K562 (cell line): ENCODE results near the gene METTL2B. TPM values are rescaled to one million over a fixed set of nuclear protein-coding genes. Genes with fewer than 3 reads are reported as not detected.

Experiments
- ATAC-seq: fragments of 200-7000 bp; cut with Tn5 transposase; 3 replicates; pipeline ENCODE4 v1.9.1; 2020; ENCODE audit warnings: moderate library complexity
- BruUV-seq: library from RNA; stranded (reverse); fragments of 400-500 nt; replicated peaks from 2 replicates; lab custom pipeline; 2021; lab: Mats Ljungman, UMichigan
- CTCF ChIA-PET: fragments of 300-600 bp; formaldehyde crosslinking; extraction: SDS; loops from one replicate; lab custom pipeline; 2021; ENCODE audit warnings: low intra/inter-chr PET ratio; lab: Yijun Ruan, JAX
- POLR2A ChIA-PET: fragments of 300-600, 350-650 bp; sonication (Branson Sonifier 250); formaldehyde crosslinking; extraction: SDS; loops from one replicate; lab custom pipeline; 2021; ENCODE audit warnings: antibody characterized with exemption, inconsistent platforms; lab: Yijun Ruan, JAX
- DNase-seq, 4 experiments: peaks; one replicate each; pipeline versions ENCODE4 v3.0.0 to v3.0.0-alpha.2; 2011 to 2018; ENCODE audit warnings: low spot score in 3 of 4, mixed read lengths in 3 of 4; ENCODE audit errors: extremely low read depth in 1 of 4
- FAIRE-seq: peaks from 2 replicates; lab custom pipeline; 2011; peaks lifted over from hg19 to GRCh38; lab: Jason Lieb, UNC
- H2AFZ ChIP-seq: 2 replicates; pipeline ENCODE4 v1.6.0; 2011; ENCODE audit warnings: low read depth, low read length, control low read depth, inconsistent platforms
- H3K27ac ChIP-seq: fragments of 200-600 bp; 3 replicates; pipeline ENCODE4 v1.8.0; 2011; ENCODE audit warnings: low read depth, mild to moderate bottlenecking, control low read depth, inconsistent platforms, low read length, moderate library complexity, mixed read lengths; ENCODE audit errors: extremely low read depth
- H3K27me3 ChIP-seq, 2 experiments: fragments of 300-600 bp in 1 of 2; 2 replicates in 1 of 2; 3 replicates in 1 of 2; pipeline versions ENCODE4 v1.6.0 to v1.8.0; 2011; ENCODE audit warnings: inconsistent platforms in 2 of 2, low read length in 2 of 2, mild to moderate bottlenecking in 1 of 2, mixed read lengths in 1 of 2, moderate library complexity in 1 of 2; ENCODE audit not compliant: control insufficient read depth in 2 of 2, insufficient read depth in 2 of 2
- H3K36me3 ChIP-seq: fragments of 300-600 bp; 3 replicates; pipeline ENCODE4 v1.8.0; 2011; ENCODE audit warnings: mild to moderate bottlenecking, low read length, inconsistent platforms; ENCODE audit not compliant: control insufficient read depth, insufficient read depth
- H3K4me1 ChIP-seq, 2 experiments: fragments of 200-600 bp in 1 of 2; replicated peaks in 1 of 2; 2 replicates in 1 of 2; 3 replicates in 1 of 2; pipeline versions ENCODE4 v1.5.1 to v1.8.0; 2011; ENCODE audit warnings: inconsistent platforms in 2 of 2, low read length in 2 of 2, mild to moderate bottlenecking in 1 of 2, mixed read lengths in 1 of 2, moderate library complexity in 1 of 2; ENCODE audit not compliant: control insufficient read depth in 2 of 2, insufficient read depth in 2 of 2
- H3K4me2 ChIP-seq: 2 replicates; pipeline ENCODE4 v1.6.1; 2011; ENCODE audit warnings: low read length, control low read depth, inconsistent platforms, mixed read lengths; ENCODE audit not compliant: insufficient read depth
- H3K4me3 ChIP-seq: fragments of 200-600 bp; sonication (generic), shearing (Covaris generic); 2 replicates; pipeline ENCODE4 v1.5.1; 2016; ENCODE audit warnings: control low read depth, inconsistent platforms
- H3K79me2 ChIP-seq: fragments of 200-600 bp; 3 replicates; pipeline ENCODE4 v1.8.0; 2011; ENCODE audit warnings: low read length, inconsistent platforms; ENCODE audit not compliant: control insufficient read depth, insufficient read depth
- H3K9ac ChIP-seq, 2 experiments: 2 replicates each; pipeline versions ENCODE4 v1.6.0 to v1.6.1; 2011; ENCODE audit warnings: low read depth in 2 of 2, low read length in 2 of 2, control low read depth in 1 of 2, inconsistent platforms in 1 of 2, mild to moderate bottlenecking in 1 of 2, mixed read lengths in 1 of 2; ENCODE audit not compliant: insufficient read depth in 1 of 2
- H3K9me1 ChIP-seq: one replicate; pipeline ENCODE4 v1.6.0; 2011; ENCODE audit warnings: inconsistent platforms, mild to moderate bottlenecking, low read length, moderate library complexity; ENCODE audit not compliant: control insufficient read depth, insufficient read depth
- H3K9me3 ChIP-seq: replicated peaks from 2 replicates; pipeline ENCODE4 v1.5.1; 2011; ENCODE audit warnings: low read depth, low read length, inconsistent platforms; ENCODE audit not compliant: control insufficient read depth, insufficient read depth
- H4K20me1 ChIP-seq: replicated peaks from 2 replicates; pipeline ENCODE4 v1.6.1; 2011; ENCODE audit warnings: low read length, inconsistent platforms, mixed read lengths; ENCODE audit not compliant: control insufficient read depth, insufficient read depth
- AFF4 ChIP-seq: sonication (generic); formaldehyde crosslinking; IDR thresholded peaks from 2 replicates; pipeline ENCODE4 v1.8.0; 2023; ENCODE audit warnings: mild to moderate bottlenecking, missing genetic modification reagents
- BCL6 ChIP-seq: fragments of 250-450 bp; sonication (Bioruptor Pico); IDR thresholded peaks from 2 replicates; pipeline ENCODE4 v1.4.0; 2020
- CREBBP ChIP-seq: IDR thresholded peaks from one replicate; pipeline ENCODE4 v1.6.1; 2012; ENCODE audit warnings: low read depth, mild to moderate bottlenecking, control low read depth, inconsistent platforms, low read length
- CREM ChIP-seq: IDR thresholded peaks from 2 replicates; pipeline ENCODE4 v1.6.1; 2014; ENCODE audit warnings: antibody characterized with exemption, low read depth
- FOXA3 ChIP-seq, 2 experiments: fragments of 450-650 bp in 1 of 2; sonication (generic) in 1 of 2; formaldehyde crosslinking; IDR thresholded peaks in 1 of 2; conservative IDR thresholded peaks in 1 of 2; 2 replicates each; pipeline versions ENCODE4 v1.4.0 to v1.8.0; 2020 to 2022; ENCODE audit warnings: mild to moderate bottlenecking in 2 of 2, missing genetic modification reagents in 1 of 2
- JUND ChIP-seq, 2 experiments: IDR thresholded peaks; 2 replicates in 1 of 2; 3 replicates in 1 of 2; pipeline ENCODE4 v1.6.1; 2011; ENCODE audit warnings: borderline replicate concordance in 2 of 2, low read depth in 2 of 2, low read length in 2 of 2, improper control_type of control experiment in 1 of 2, missing biosample characterization in 1 of 2, missing genetic modification characterization in 1 of 2, missing genetic modification reagents in 1 of 2
- RBBP5 ChIP-seq: fragments of 200-600 bp; sonication (generic); IDR thresholded peaks from 2 replicates; pipeline ENCODE4 v1.6.1; 2012; ENCODE audit warnings: borderline replicate concordance, mild to moderate bottlenecking, low read length, control low read depth, inconsistent platforms; ENCODE audit not compliant: insufficient read depth, poor library complexity, severe bottlenecking
- RREB1 ChIP-seq: fragments of 250-450 bp; sonication (Bioruptor Pico); IDR thresholded peaks from 2 replicates; pipeline ENCODE4 v1.4.0; 2020
- ZKSCAN8 ChIP-seq: fragments of 200-800 bp; sonication (Bioruptor generic); IDR thresholded peaks from 2 replicates; pipeline ENCODE4 v1.6.1; 2016; ENCODE audit warnings: missing genetic modification characterization, missing compliant biosample characterization
- ZNF316 ChIP-seq: fragments of 450-650 bp; IDR thresholded peaks from 2 replicates; pipeline ENCODE4 v1.6.1; 2016
- ZNF347 ChIP-seq: fragments of 450-650 bp; formaldehyde crosslinking; IDR thresholded peaks from 2 replicates; pipeline ENCODE4 v1.4.0; 2020; ENCODE audit warnings: low read depth, mild to moderate bottlenecking, moderate library complexity
- WGBS: fragments of 100-300 bp; shearing (Covaris generic); methylation state at CpG from one replicate; pipeline ENCODE4 v1.1.6; 2016; ENCODE audit warnings: low coverage, mixed read lengths; ENCODE audit not compliant: insufficient coverage; ENCODE audit errors: missing lambda C conversion rate; 5-methylcytosine and 5-hydroxymethylcytosine counted together
- in situ Hi-C: fragments of 300-500 bp; cut with MboI; formaldehyde crosslinking; loops from 4 replicates; pipeline ENCODE4 v1.15.0; 2018; ENCODE audit warnings: inconsistent platforms, mixed read lengths
- intact Hi-C: fragments of 100-400 bp; cut with micrococcal nuclease; formaldehyde crosslinking; loops from 2 replicates; pipeline ENCODE4 v1.14.2; 2022
- polyA plus RNA-seq, 8 experiments: library from polyadenylated mRNA; depleted of rRNA in 4 of 8; stranded (reverse) in 5 of 8; unstranded in 3 of 8; fragments of >200 nt; fragmentation: Nextera tagmentation in 2 of 8; fragmentation: Illumina TruSeq in 1 of 8; extraction: Ambion mirVana in 2 of 8; extraction: Trizol in 1 of 8; gene quantifications; 2 replicates each; pipeline versions ENCODE4 v1.2.1 to v1.2.3, GENCODE V29; 2011 to 2014; ENCODE audit warnings: inconsistent platforms in 1 of 8, missing spikeins in 1 of 8
- total RNA-seq, 7 experiments: library from RNA; depleted of rRNA in 6 of 7; stranded (reverse); fragments of >200 nt in 6 of 7; fragmentation: Illumina TruSeq in 2 of 7; extraction: Trizol in 2 of 7; gene quantifications; 2 replicates each; pipeline versions ENCODE4 v1.2.1 to v1.2.3, GENCODE V29; 2011 to 2021; ENCODE audit warnings: low replicate concordance in 1 of 7

METTL2B gene
- total and polyA plus RNA-seq, 9 of the 15 experiments (the other 6 are each of a cell fraction or from before 2014, with no cell fraction given) = 35.9 to 95.7 (median 79.2) TPM

- FAIRE-seq (no peak), ATAC-seq (no peak), DNase-seq (no peak)
- no TSS peak for BruUV-seq
- Histone ChIP-seq H3K9me3 (no peaks in the 10 kb centered on the region), H3K4me2 (peak overlapping the region; percentile 12; the same call in 1 of the 2 replicates), H4K20me1 (no peaks in the 10 kb centered on the region), H3K9ac (no peak overlapping the region), H3K9me1 (no peaks in the 10 kb centered on the region), H3K4me1 (peaks cover 26 to 32% of the 10 kb centered on the region in 2 experiments; a peak in 4 of 5 replicates), H3K79me2 (peaks cover 28% of the 10 kb centered on the region), H3K4me3 (no peak overlapping the region), H3K36me3 (peaks cover 11% of the 10 kb centered on the region; the same call in 2 of the 3 replicates), H2AFZ (no peak overlapping the region), H3K27me3 (no peaks in the 10 kb centered on the region), H3K27ac (no peak overlapping the region)
- intact Hi-C loops = loop anchor here (1.0 kb wide), 2 partner anchors 32 to 61 kb away; no protein-coding TSS in a partner anchor
- ChIA-PET CTCF (interaction anchor here (1.4 to 6.5 kb wide), 2 partner anchors 30 to 60 kb away, joined by 10 to 173 read pairs; no protein-coding TSS in a partner anchor), POLR2A (interaction anchor here (0.8 to 1.4 kb wide), 6 partner anchors 10 to 34 kb away, joined by 3 to 5 read pairs (median 3); partner anchors contain the start of gene METTL2B)
- in situ Hi-C loops = no loop called here
- WGBS = 41% methylated on average over 3 of the region's 3 CpGs
- TF ChIP-seq ZKSCAN8 (CRISPR knock-in tag) (no peak), AFF4 (CRISPR knock-in tag) (0 out of 2 replicates have a peak, but pooled peaks have one; percentile 20), FOXA3 (CRISPR knock-in tag; conservative IDR thresholded peaks at IDR 0.05 in 1 of 2, IDR thresholded peaks at IDR 0.05 in 1 of 2) (peak in 1 of 2 experiments; percentile 28; a peak in 1 of 4 replicates), ZNF347 (CRISPR knock-in tag) (0 out of 2 replicates have a peak, but pooled peaks have one; percentile 61), BCL6 (CRISPR knock-in tag) (no peak), CREBBP (no peak), RREB1 (0 out of 2 replicates have a peak, but pooled peaks have one; percentile 40), CREM (no peak), JUND (IDR thresholded peaks at IDR 0.05; ENCODE audit: borderline replicate concordance, low read depth, low read length) (no peak), JUND (tag; IDR thresholded peaks at IDR 0.05; ENCODE audit: borderline replicate concordance, low read depth, low read length) (no peak), RBBP5 (peak; percentile 34), ZNF316 (no peak)
These were observed 17.6 kb upstream of the METTL2B start for GRCh38 chr7:128458956-128459355.
